ENCODE measurements around the gene GPR153. TPM values are rescaled to one million over a fixed set of nuclear protein-coding genes. Genes with fewer than 3 reads are reported as not detected.
A peak's percentile ranks its signal among the peaks of the same experiment; 100 is the strongest.

The GPR153 gene
- total and polyA plus RNA-seq, 2 of the 13 experiments (the other 11 are each of a cell fraction or from before 2014, with no cell fraction given) = 0.22 to 0.31 TPM

DNA sequence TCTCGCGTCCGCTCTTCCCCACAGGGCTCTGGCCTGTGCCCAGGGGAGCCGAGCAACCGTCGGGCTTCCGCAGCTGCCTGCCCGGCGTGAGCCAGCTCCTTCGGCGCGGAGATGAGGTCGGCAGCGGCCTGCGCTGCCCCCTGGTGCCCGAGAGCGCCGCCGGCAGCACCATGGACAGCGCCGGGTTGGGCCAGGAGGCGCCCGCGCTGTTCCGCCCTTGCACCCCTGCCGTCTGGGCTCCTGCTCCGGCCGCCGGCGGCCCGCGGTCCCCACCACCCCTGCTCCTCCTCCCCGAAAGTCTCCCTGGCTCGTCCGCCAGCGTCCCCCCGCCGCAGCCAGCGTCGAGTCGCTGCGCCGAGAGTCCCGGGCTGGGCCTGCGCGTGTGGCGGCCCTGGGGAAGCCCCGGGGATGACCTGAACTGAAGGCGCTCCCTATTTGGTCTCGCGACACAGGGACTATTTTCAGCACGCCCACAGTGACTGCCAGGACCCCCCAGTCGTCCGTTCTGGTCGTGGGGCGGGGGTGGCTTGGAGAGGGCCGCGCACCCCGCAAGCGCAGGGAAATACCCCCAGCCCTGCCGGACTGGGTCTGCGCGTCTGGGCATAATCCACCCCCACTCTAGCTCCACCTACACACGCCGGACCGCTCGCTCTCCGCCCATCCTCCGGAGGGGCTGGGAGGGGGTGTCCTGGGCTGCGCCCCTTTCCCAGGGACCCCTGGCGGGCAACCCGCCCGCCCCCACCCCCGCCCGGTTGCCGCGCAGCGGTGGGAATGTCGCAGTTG lies 15.6 kb downstream of the GPR153 start (continued):
- peak; percentile 97; the same call in 1 of the 2 replicates for TF ChIP-seq ZNF75D (CRISPR knock-in tag; IDR thresholded peaks at IDR 0.05; ENCODE audit: borderline replicate concordance)
- TF ChIP-seq, protein P1, sequence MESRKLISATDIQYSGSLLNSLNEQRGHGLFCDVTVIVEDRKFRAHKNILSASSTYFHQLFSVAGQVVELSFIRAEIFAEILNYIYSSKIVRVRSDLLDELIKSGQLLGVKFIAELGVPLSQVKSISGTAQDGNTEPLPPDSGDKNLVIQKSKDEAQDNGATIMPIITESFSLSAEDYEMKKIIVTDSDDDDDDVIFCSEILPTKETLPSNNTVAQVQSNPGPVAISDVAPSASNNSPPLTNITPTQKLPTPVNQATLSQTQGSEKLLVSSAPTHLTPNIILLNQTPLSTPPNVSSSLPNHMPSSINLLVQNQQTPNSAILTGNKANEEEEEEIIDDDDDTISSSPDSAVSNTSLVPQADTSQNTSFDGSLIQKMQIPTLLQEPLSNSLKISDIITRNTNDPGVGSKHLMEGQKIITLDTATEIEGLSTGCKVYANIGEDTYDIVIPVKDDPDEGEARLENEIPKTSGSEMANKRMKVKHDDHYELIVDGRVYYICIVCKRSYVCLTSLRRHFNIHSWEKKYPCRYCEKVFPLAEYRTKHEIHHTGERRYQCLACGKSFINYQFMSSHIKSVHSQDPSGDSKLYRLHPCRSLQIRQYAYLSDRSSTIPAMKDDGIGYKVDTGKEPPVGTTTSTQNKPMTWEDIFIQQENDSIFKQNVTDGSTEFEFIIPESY (CRISPR knock-in tag; IDR thresholded peaks at IDR 0.05) = peak; percentile 85
- TF ChIP-seq ZNF772 (CRISPR knock-in tag; IDR thresholded peaks at IDR 0.05) = peak; percentile 99
- TF ChIP-seq, protein P2, sequence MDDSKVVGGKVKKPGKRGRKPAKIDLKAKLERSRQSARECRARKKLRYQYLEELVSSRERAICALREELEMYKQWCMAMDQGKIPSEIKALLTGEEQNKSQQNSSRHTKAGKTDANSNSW (CRISPR knock-in tag; IDR thresholded peaks at IDR 0.05; ENCODE audit: borderline replicate concordance) = peak; percentile 98
- TF ChIP-seq, protein P3, sequence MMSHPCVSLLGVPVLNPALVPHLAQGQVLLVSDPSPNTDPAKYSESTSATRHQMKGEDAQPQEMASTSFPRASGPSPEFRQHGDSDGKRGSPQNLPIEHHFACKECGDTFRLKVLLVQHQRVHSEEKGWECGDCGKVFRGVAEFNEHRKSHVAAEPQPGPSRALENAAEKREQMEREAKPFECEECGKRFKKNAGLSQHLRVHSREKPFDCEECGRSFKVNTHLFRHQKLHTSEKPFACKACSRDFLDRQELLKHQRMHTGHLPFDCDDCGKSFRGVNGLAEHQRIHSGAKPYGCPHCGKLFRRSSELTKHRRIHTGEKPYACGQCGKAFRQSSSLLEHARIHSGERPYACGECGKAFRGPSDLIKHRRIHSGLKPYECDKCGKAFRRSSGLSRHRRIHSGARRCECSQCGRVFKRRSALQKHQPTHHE (CRISPR knock-in tag; IDR thresholded peaks at IDR 0.05; ENCODE audit: borderline replicate concordance) = peak; percentile 95
- TF ChIP-seq, protein P4, sequence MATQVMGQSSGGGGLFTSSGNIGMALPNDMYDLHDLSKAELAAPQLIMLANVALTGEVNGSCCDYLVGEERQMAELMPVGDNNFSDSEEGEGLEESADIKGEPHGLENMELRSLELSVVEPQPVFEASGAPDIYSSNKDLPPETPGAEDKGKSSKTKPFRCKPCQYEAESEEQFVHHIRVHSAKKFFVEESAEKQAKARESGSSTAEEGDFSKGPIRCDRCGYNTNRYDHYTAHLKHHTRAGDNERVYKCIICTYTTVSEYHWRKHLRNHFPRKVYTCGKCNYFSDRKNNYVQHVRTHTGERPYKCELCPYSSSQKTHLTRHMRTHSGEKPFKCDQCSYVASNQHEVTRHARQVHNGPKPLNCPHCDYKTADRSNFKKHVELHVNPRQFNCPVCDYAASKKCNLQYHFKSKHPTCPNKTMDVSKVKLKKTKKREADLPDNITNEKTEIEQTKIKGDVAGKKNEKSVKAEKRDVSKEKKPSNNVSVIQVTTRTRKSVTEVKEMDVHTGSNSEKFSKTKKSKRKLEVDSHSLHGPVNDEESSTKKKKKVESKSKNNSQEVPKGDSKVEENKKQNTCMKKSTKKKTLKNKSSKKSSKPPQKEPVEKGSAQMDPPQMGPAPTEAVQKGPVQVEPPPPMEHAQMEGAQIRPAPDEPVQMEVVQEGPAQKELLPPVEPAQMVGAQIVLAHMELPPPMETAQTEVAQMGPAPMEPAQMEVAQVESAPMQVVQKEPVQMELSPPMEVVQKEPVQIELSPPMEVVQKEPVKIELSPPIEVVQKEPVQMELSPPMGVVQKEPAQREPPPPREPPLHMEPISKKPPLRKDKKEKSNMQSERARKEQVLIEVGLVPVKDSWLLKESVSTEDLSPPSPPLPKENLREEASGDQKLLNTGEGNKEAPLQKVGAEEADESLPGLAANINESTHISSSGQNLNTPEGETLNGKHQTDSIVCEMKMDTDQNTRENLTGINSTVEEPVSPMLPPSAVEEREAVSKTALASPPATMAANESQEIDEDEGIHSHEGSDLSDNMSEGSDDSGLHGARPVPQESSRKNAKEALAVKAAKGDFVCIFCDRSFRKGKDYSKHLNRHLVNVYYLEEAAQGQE (IDR thresholded peaks at IDR 0.05; ENCODE audit: borderline replicate concordance in 1 of 2, low read depth in 1 of 2, low read length in 2 of 2) = peak in 1 of 2 experiments; percentile 99
- TF ChIP-seq, protein P5, sequence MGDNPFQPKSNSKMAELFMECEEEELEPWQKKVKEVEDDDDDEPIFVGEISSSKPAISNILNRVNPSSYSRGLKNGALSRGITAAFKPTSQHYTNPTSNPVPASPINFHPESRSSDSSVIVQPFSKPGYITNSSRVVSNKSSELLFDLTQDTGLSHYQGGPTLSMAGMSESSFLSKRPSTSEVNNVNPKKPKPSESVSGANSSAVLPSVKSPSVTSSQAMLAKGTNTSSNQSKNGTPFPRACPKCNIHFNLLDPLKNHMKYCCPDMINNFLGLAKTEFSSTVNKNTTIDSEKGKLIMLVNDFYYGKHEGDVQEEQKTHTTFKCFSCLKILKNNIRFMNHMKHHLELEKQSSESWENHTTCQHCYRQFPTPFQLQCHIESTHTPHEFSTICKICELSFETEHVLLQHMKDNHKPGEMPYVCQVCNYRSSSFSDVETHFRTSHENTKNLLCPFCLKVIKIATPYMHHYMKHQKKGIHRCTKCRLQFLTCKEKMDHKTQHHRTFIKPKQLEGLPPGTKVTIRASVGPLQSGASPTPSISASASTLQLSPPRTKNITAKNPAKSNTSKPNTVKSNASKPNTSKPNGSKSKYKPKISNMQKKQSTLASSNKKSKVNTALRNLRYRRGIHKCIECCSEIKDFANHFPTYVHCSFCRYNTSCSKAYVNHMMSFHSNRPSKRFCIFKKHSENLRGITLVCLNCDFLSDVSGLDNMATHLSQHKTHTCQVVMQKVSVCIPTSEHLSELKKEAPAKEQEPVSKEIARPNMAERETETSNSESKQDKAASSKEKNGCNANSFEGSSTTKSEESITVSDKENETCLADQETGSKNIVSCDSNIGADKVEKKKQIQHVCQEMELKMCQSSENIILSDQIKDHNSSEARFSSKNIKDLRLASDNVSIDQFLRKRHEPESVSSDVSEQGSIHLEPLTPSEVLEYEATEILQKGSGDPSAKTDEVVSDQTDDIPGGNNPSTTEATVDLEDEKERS (CRISPR knock-in tag; IDR thresholded peaks at IDR 0.05) = peak; percentile 89
- peak; percentile 97 for TF ChIP-seq ZBTB7B (CRISPR knock-in tag; IDR thresholded peaks at IDR 0.05)
- peak; percentile 93; the same call in 1 of the 2 replicates for TF ChIP-seq TP53 (CRISPR knock-in tag; conservative IDR thresholded peaks at IDR 0.05)
- peak; percentile 92 for TF ChIP-seq XRCC5 (optimal IDR thresholded peaks at IDR 0.05; ENCODE audit: low read length)
- no peak for TF ChIP-seq POLR2G (IDR thresholded peaks at IDR 0.05; ENCODE audit: low read depth, low read length)
- TF ChIP-seq ZNF101 (CRISPR knock-in tag; IDR thresholded peaks at IDR 0.05; ENCODE audit: borderline replicate concordance, low read depth) = 0 out of 2 replicates have a peak, but pooled peaks have one; percentile 80
- TF ChIP-seq SP5 (CRISPR knock-in tag; IDR thresholded peaks at IDR 0.05; ENCODE audit: borderline replicate concordance, low read depth) = peak; percentile 58; the same call in 1 of the 2 replicates
- TF ChIP-seq NFIC (IDR thresholded peaks at IDR 0.05; ENCODE audit: low read length) = no peak
- peak; percentile 100 for TF ChIP-seq NFKB2 (CRISPR knock-in tag; IDR thresholded peaks at IDR 0.05; ENCODE audit: borderline replicate concordance)
- TF ChIP-seq, protein P6, sequence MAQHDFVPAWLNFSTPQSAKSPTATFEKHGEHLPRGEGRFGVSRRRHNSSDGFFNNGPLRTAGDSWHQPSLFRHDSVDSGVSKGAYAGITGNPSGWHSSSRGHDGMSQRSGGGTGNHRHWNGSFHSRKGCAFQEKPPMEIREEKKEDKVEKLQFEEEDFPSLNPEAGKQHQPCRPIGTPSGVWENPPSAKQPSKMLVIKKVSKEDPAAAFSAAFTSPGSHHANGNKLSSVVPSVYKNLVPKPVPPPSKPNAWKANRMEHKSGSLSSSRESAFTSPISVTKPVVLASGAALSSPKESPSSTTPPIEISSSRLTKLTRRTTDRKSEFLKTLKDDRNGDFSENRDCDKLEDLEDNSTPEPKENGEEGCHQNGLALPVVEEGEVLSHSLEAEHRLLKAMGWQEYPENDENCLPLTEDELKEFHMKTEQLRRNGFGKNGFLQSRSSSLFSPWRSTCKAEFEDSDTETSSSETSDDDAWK (CRISPR knock-in tag; IDR thresholded peaks at IDR 0.05) = no peak

All from HepG2 (cell line).